ENCODE results near the gene ZRANB3.
"Not testable (repeated sequence)": the region's sequence is repeated elsewhere in the genome, so short reads cannot be mapped to it uniquely, and the experiment has no call there.

- not testable (repeated sequence) for TF ChIP-seq POLR2A (IDR thresholded peaks at IDR 0.05)
- TF ChIP-seq, protein P1, sequence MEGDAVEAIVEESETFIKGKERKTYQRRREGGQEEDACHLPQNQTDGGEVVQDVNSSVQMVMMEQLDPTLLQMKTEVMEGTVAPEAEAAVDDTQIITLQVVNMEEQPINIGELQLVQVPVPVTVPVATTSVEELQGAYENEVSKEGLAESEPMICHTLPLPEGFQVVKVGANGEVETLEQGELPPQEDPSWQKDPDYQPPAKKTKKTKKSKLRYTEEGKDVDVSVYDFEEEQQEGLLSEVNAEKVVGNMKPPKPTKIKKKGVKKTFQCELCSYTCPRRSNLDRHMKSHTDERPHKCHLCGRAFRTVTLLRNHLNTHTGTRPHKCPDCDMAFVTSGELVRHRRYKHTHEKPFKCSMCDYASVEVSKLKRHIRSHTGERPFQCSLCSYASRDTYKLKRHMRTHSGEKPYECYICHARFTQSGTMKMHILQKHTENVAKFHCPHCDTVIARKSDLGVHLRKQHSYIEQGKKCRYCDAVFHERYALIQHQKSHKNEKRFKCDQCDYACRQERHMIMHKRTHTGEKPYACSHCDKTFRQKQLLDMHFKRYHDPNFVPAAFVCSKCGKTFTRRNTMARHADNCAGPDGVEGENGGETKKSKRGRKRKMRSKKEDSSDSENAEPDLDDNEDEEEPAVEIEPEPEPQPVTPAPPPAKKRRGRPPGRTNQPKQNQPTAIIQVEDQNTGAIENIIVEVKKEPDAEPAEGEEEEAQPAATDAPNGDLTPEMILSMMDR (IDR thresholded peaks at IDR 0.05): not testable (repeated sequence)
Observed at GRCh38 chr2:135453027-135453426, 78.0 kb downstream of the ZRANB3 start.

All from tibial nerve (tissue), 3 donors.